SU-DHL-6 (cell line): ENCODE data around the gene MRC1.

Source experiments
- CTCF ChIP-seq: fragments of 200-600 bp; sonication (generic); IDR thresholded peaks from one replicate; pipeline ENCODE4 v1.5.1; 2017; ENCODE audit warnings: antibody characterized with exemption, mild to moderate bottlenecking, low read length, moderate library complexity; ENCODE audit not compliant: insufficient read depth, poor library complexity, severe bottlenecking
- EZH2phosphoT487 ChIP-seq: fragments of 200-600 bp; sonication (generic), shearing (Covaris generic); conservative IDR thresholded peaks from 2 replicates; pipeline ENCODE4 v1.6.1; 2018; ENCODE audit warnings: mild to moderate bottlenecking, antibody characterized with exemption, low read length, moderate library complexity, mixed read lengths

- TF ChIP-seq CTCF (no peak), EZH2phosphoT487 (no peak)
Observed at GRCh38 chr10:17831896-17832295, 22.7 kb downstream of the MRC1 start.
